OCI-LY1 (cell line): ENCODE data around the gene NOXA1.

Experiments used
- H2AFZ ChIP-seq: fragments of 200-600 bp; sonication (generic), shearing (Covaris generic); 2 replicates; pipeline ENCODE4 v1.6.0; 2014; ENCODE audit warnings: antibody characterized with exemption, mild to moderate bottlenecking, low read length
- H3F3A ChIP-seq: fragments of 200-600 bp; sonication (generic), shearing (Covaris generic); 2 replicates; pipeline ENCODE4 v1.6.0; 2014; ENCODE audit warnings: mild to moderate bottlenecking, antibody characterized with exemption, low read length, moderate library complexity; ENCODE audit not compliant: insufficient read depth
- H3K27ac ChIP-seq: fragments of 200-600 bp; sonication (generic); 2 replicates; pipeline ENCODE4 v1.5.1; 2014; ENCODE audit warnings: low read length, mixed run types, mild to moderate bottlenecking, low read depth; ENCODE audit not compliant: poor library complexity, severe bottlenecking
- H3K27me3 ChIP-seq: fragments of 200-600 bp; sonication (generic); 2 replicates; pipeline ENCODE4 v1.6.0; 2014; ENCODE audit warnings: antibody characterized with exemption, mild to moderate bottlenecking, low read length, moderate library complexity; ENCODE audit not compliant: insufficient read depth
- H3K36me3 ChIP-seq: fragments of 200-600 bp; sonication (generic); 2 replicates; pipeline ENCODE4 v1.6.1; 2014; ENCODE audit warnings: mild to moderate bottlenecking, antibody characterized with exemption, low read length, moderate library complexity, mixed read lengths; ENCODE audit not compliant: insufficient read depth
- H3K4me1 ChIP-seq: fragments of 200-600 bp; sonication (generic); 2 replicates; pipeline ENCODE4 v1.5.1; 2014; ENCODE audit warnings: mild to moderate bottlenecking, low read length, moderate library complexity; ENCODE audit not compliant: insufficient read depth, severe bottlenecking
- H3K4me2 ChIP-seq: fragments of 200-600 bp; sonication (generic), shearing (Covaris generic); 2 replicates; pipeline ENCODE4 v1.6.1; 2014; ENCODE audit warnings: low read length
- H3K4me3 ChIP-seq: fragments of 200-600 bp; sonication (generic); 2 replicates; pipeline ENCODE4 v1.5.1; 2014; ENCODE audit warnings: low read length, low read depth, mild to moderate bottlenecking, mixed read lengths; ENCODE audit not compliant: poor library complexity, severe bottlenecking
- H3K79me2 ChIP-seq: fragments of 200-600 bp; shearing (Covaris generic); 2 replicates; pipeline ENCODE4 v1.6.1; 2016; ENCODE audit warnings: mixed run types, low read length, mixed read lengths; ENCODE audit not compliant: insufficient read depth
- H3K9ac ChIP-seq: fragments of 200-600 bp; sonication (generic), shearing (Covaris generic); 2 replicates; pipeline ENCODE4 v1.6.1; 2014; ENCODE audit warnings: mild to moderate bottlenecking, low read length, mixed read lengths
- H3K9me2 ChIP-seq: fragments of 200-600 bp; sonication (generic), shearing (Covaris generic); 2 replicates; pipeline ENCODE4 v1.6.1; 2014; ENCODE audit warnings: low read depth, mild to moderate bottlenecking, low read length, mixed read lengths
- H3K9me3 ChIP-seq: fragments of 200-600 bp; shearing (Covaris generic); 2 replicates; pipeline ENCODE4 v1.6.1; 2014; ENCODE audit warnings: low read length, mixed read lengths
- H4K20me1 ChIP-seq: fragments of 200-600 bp; sonication (generic), shearing (Covaris generic); 2 replicates; pipeline ENCODE4 v1.6.0; 2016; ENCODE audit warnings: mild to moderate bottlenecking, low read length; ENCODE audit not compliant: insufficient read depth
- CTCF ChIP-seq: fragments of 200-600 bp; sonication (generic), shearing (Covaris generic); IDR thresholded peaks from 2 replicates; pipeline ENCODE4 v1.5.1; 2017; ENCODE audit warnings: mild to moderate bottlenecking, antibody characterized with exemption, low read length, moderate library complexity, mixed read lengths
- EZH2 ChIP-seq: fragments of 200-600 bp; sonication (generic), shearing (Covaris generic); IDR thresholded peaks from 2 replicates; pipeline ENCODE4 v1.8.0; 2017; ENCODE audit warnings: borderline replicate concordance, mixed run types, mild to moderate bottlenecking, antibody characterized with exemption, low read length, moderate library complexity, mixed read lengths

The NOXA1 gene

GRCh38 chr9:137434498-137435380 lies 11.5 kb downstream of the NOXA1 start:
- Histone ChIP-seq H3K4me1 (peaks cover 9% of the 10 kb centered on the region), H3K36me3 (no peaks in the 10 kb centered on the region), H3K79me2 (no peaks in the 10 kb centered on the region), H3K9ac (no peak overlapping the region), H3K27ac (no peak overlapping the region), H3K9me2 (no peaks in the 10 kb centered on the region), H3K27me3 (peaks cover 16% of the 10 kb centered on the region; the same call in 1 of the 2 replicates), H4K20me1 (no peaks in the 10 kb centered on the region), H2AFZ (no peak overlapping the region), H3F3A (no peaks in the 10 kb centered on the region), H3K4me2 (no peak overlapping the region), H3K9me3 (no peaks in the 10 kb centered on the region), H3K4me3 (no peak overlapping the region)
- no peak for TF ChIP-seq CTCF
- no peak for TF ChIP-seq EZH2

- H3K27ac ChIP-seq = no peak overlapping the region
- H3K79me2 ChIP-seq = no peaks in the 10 kb centered on the region
- no peak overlapping the region for H2AFZ ChIP-seq
- H3K9me2 ChIP-seq = no peaks in the 10 kb centered on the region
- H3K4me1 ChIP-seq = peaks cover 2% of the 10 kb centered on the region
- TF ChIP-seq EZH2 (no peak), CTCF (no peak)
- H4K20me1 ChIP-seq = no peaks in the 10 kb centered on the region
- peaks cover 16% of the 10 kb centered on the region; the same call in 1 of the 2 replicates for H3K27me3 ChIP-seq
- H3K36me3 ChIP-seq = no peaks in the 10 kb centered on the region
- no peak overlapping the region for H3K9ac ChIP-seq
- no peaks in the 10 kb centered on the region for H3F3A ChIP-seq
- no peaks in the 10 kb centered on the region for H3K9me3 ChIP-seq
- H3K4me3 ChIP-seq = no peak overlapping the region
- no peak overlapping the region for H3K4me2 ChIP-seq
Measured at GRCh38 chr9:137435381-137435891, 12.2 kb downstream of the NOXA1 start.

- no peak for TF ChIP-seq CTCF
- no peak for TF ChIP-seq EZH2
- Histone ChIP-seq H4K20me1 (no peaks in the 10 kb centered on the region), H3F3A (no peaks in the 10 kb centered on the region), H2AFZ (no peak overlapping the region), H3K27me3 (0 out of 2 replicates have a peak, but pooled peaks cover 12% of the 10 kb centered on the region), H3K9ac (no peak overlapping the region), H3K36me3 (no peaks in the 10 kb centered on the region), H3K4me1 (no peaks in the 10 kb centered on the region), H3K79me2 (no peaks in the 10 kb centered on the region), H3K9me3 (no peaks in the 10 kb centered on the region), H3K4me3 (no peak overlapping the region), H3K9me2 (no peaks in the 10 kb centered on the region), H3K4me2 (no peak overlapping the region), H3K27ac (no peak overlapping the region)
Measured at GRCh38 chr9:137435980-137436760, 13.0 kb downstream of the NOXA1 start.
